Breast epithelium (tissue), 3 donors: ENCODE data around the gene EIF2S1. TPM values are rescaled to one million over a fixed set of nuclear protein-coding genes. Genes with fewer than 3 reads are reported as not detected.

ENCODE experiments used
- total RNA-seq, 3 donors: library from RNA; depleted of rRNA; stranded (reverse); fragments of >200 nt; gene quantifications; one replicate each; pipeline ENCODE4 v1.1.0, GENCODE V29; 2016

Gene EIF2S1
- total RNA-seq, 3 donors from 2014 or later: 63.9 to 107 (median 89.4) TPM

Other genes with a start within 250 kb of the EIF2S1 start
- not detected for gene GARIN2, start 170.9 kb upstream of the EIF2S1 start, total RNA-seq
- 10 to 100 TPM; 15.4 to 41.3 (median 27.2) TPM for gene PALS1, start 118.9 kb upstream of the EIF2S1 start, total RNA-seq
- gene ATP6V1D, start 524 bp upstream of the EIF2S1 start, total RNA-seq: 100 to 1,000 TPM in 1 of 3 donors, 10 to 100 TPM in 2; 58.0 to 102 (median 75.2) TPM
- gene PLEK2, start 51.8 kb downstream of the EIF2S1 start, total RNA-seq: 1 to 10 TPM in 2 of 3 donors, not detected in 1; 3.4 to 5.2 TPM
- gene TMEM229B, start 128.4 kb downstream of the EIF2S1 start, total RNA-seq: 10 to 100 TPM in 1 of 3 donors, 1 to 10 TPM in 1, under 1 TPM in 1; 0.64 to 10.2 (median 6.0) TPM
- 10 to 100 TPM in 2 of 3 donors, 1 to 10 TPM in 1; 2.9 to 18.9 (median 14.7) TPM for gene PLEKHH1, start 173.0 kb downstream of the EIF2S1 start, total RNA-seq
- 10 to 100 TPM; 32.8 to 37.6 (median 33.8) TPM for gene PIGH, start 239.9 kb downstream of the EIF2S1 start, total RNA-seq